ENCODE measurements around the gene GET4.

- TF ChIP-seq CTCF (conservative IDR thresholded peaks at IDR 0.05; ENCODE audit: low read depth, low read length) (no peak), NFE2L2 (IDR thresholded peaks at IDR 0.05; ENCODE audit: low read depth, low read length) (no peak), RAD21 (IDR thresholded peaks at IDR 0.05; ENCODE audit: low read length) (no peak)
Measured at GRCh38 chr7:913736-914520, 37.6 kb downstream of the GET4 start.

Measured in IMR-90 (cell line).